ENCODE data around the gene NDUFAF2. TPM values are rescaled to one million over a fixed set of nuclear protein-coding genes. Genes with fewer than 3 reads are reported as not detected.

Gene NDUFAF2
- total and polyA plus RNA-seq, 2 of the 13 experiments (the other 11 are each of a cell fraction or from before 2014, with no cell fraction given) = 34.0 to 78.4 TPM

GRCh38 chr5:61055434-61056006, 110.5 kb downstream of the NDUFAF2 start (continued):
- TF ChIP-seq ZNF354B (CRISPR knock-in tag; IDR thresholded peaks at IDR 0.05) = no peak
- peak; percentile 82 for TF ChIP-seq STAG1 (CRISPR knock-in tag; IDR thresholded peaks at IDR 0.05)
- no peak for TF ChIP-seq GPBP1L1 (CRISPR knock-in tag; IDR thresholded peaks at IDR 0.05)
- TF ChIP-seq, protein P1, sequence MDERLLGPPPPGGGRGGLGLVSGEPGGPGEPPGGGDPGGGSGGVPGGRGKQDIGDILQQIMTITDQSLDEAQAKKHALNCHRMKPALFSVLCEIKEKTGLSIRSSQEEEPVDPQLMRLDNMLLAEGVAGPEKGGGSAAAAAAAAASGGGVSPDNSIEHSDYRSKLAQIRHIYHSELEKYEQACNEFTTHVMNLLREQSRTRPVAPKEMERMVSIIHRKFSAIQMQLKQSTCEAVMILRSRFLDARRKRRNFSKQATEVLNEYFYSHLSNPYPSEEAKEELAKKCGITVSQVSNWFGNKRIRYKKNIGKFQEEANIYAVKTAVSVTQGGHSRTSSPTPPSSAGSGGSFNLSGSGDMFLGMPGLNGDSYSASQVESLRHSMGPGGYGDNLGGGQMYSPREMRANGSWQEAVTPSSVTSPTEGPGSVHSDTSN (CRISPR knock-in tag; IDR thresholded peaks at IDR 0.05) = no peak
- TF ChIP-seq, protein P2, sequence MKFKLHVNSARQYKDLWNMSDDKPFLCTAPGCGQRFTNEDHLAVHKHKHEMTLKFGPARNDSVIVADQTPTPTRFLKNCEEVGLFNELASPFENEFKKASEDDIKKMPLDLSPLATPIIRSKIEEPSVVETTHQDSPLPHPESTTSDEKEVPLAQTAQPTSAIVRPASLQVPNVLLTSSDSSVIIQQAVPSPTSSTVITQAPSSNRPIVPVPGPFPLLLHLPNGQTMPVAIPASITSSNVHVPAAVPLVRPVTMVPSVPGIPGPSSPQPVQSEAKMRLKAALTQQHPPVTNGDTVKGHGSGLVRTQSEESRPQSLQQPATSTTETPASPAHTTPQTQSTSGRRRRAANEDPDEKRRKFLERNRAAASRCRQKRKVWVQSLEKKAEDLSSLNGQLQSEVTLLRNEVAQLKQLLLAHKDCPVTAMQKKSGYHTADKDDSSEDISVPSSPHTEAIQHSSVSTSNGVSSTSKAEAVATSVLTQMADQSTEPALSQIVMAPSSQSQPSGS (CRISPR knock-in tag; IDR thresholded peaks at IDR 0.05) = no peak
- no peak for TF ChIP-seq MAFF (IDR thresholded peaks at IDR 0.05; ENCODE audit: low read depth, low read length)
- TF ChIP-seq ISL2 (CRISPR knock-in tag; IDR thresholded peaks at IDR 0.05) = no peak
- TF ChIP-seq, protein P3, sequence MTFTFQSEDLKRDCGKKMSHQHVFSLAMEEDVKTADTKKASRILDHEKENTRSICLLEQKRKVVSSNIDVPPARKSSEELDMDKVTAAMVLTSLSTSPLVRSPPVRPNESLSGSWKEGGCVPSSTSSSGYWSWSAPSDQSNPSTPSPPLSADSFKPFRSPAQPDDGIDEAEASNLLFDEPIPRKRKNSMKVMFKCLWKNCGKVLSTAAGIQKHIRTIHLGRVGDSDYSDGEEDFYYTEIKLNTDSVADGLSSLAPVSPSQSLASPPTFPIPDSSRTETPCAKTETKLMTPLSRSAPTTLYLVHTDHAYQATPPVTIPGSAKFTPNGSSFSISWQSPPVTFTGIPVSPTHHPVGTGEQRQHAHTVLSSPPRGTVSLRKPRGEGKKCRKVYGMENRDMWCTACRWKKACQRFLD (CRISPR knock-in tag; IDR thresholded peaks at IDR 0.05; ENCODE audit: borderline replicate concordance) = no peak
- TF ChIP-seq HNRNPH1 (optimal IDR thresholded peaks at IDR 0.05; ENCODE audit: low read depth, low read length) = no peak
- no peak for TF ChIP-seq TOE1 (CRISPR knock-in tag; IDR thresholded peaks at IDR 0.05)
- TF ChIP-seq PHB2 (IDR thresholded peaks at IDR 0.05; ENCODE audit: partially characterized antibody) = no peak
- TF ChIP-seq CREB3 (CRISPR knock-in tag; IDR thresholded peaks at IDR 0.05) = no peak
- no peak for TF ChIP-seq FOXC1 (CRISPR knock-in tag; IDR thresholded peaks at IDR 0.05; ENCODE audit: borderline replicate concordance)
- no peak for TF ChIP-seq SALL1 (CRISPR knock-in tag; IDR thresholded peaks at IDR 0.05)
- peak; percentile 36; the same call in 1 of the 2 replicates for TF ChIP-seq SMC3 (IDR thresholded peaks at IDR 0.05; ENCODE audit: low read length)
- TF ChIP-seq ZNF468 (CRISPR knock-in tag; IDR thresholded peaks at IDR 0.05) = no peak
- TF ChIP-seq ZNF563 (CRISPR knock-in tag; IDR thresholded peaks at IDR 0.05) = no peak
- TF ChIP-seq USF2 (IDR thresholded peaks at IDR 0.05; ENCODE audit: low read depth, low read length) = no peak
- TF ChIP-seq USF2 (CRISPR knock-in tag; IDR thresholded peaks at IDR 0.05; ENCODE audit: borderline replicate concordance) = no peak
- no peak for TF ChIP-seq ZNF24 (IDR thresholded peaks at IDR 0.05)
